H1 (cell line): ENCODE measurements around the gene PURA. TPM values are rescaled to one million over a fixed set of nuclear protein-coding genes. Genes with fewer than 3 reads are reported as not detected.
A peak's percentile ranks its signal among the peaks of the same experiment; 100 is the strongest.

Experiments
- CTCF ChIA-PET: fragments of 300-600 bp; sonication (Branson Sonifier 250); formaldehyde crosslinking; loops from one replicate; lab custom pipeline; 2021; ENCODE audit not compliant: partially characterized antibody; lab: Charles Lee
- POLR2A ChIA-PET: fragments of 300-600 bp; sonication (Branson Sonifier 250); formaldehyde crosslinking; loops from one replicate; lab custom pipeline; 2021; ENCODE audit warnings: inconsistent platforms; ENCODE audit not compliant: partially characterized antibody; lab: Charles Lee
- DNase-seq, 2 experiments: peaks; one replicate each; pipeline versions ENCODE4 v3.0.0 to v3.0.0-alpha.2; 2010 to 2022; ENCODE audit warnings: low spot score in 2 of 2, low read depth in 1 of 2, mixed read lengths in 1 of 2
- FAIRE-seq: peaks from 2 replicates; lab custom pipeline; 2011; peaks lifted over from hg19 to GRCh38; lab: Jason Lieb, UNC
- H2AFZ ChIP-seq: 2 replicates; pipeline ENCODE4 v1.8.1; 2012; ENCODE audit warnings: low read length, inconsistent platforms
- H2AK5ac ChIP-seq: 2 replicates; pipeline ENCODE4 v1.6.1; 2013; ENCODE audit warnings: low read depth, low read length
- H2BK120ac ChIP-seq: replicated peaks from 2 replicates; pipeline ENCODE3; 2013; ENCODE audit warnings: low read depth, low read length, inconsistent platforms
- H2BK12ac ChIP-seq: 2 replicates; pipeline ENCODE4 v1.6.1; 2013; ENCODE audit warnings: low read depth, low read length
- H2BK15ac ChIP-seq: 2 replicates; pipeline ENCODE4 v1.6.1; 2013; ENCODE audit warnings: low read length
- H2BK20ac ChIP-seq: 2 replicates; pipeline ENCODE4 v1.6.1; 2013; ENCODE audit warnings: low read length
- H2BK5ac ChIP-seq: 2 replicates; pipeline ENCODE4 v1.6.1; 2013; ENCODE audit warnings: low read depth, low read length
- H3K14ac ChIP-seq: 2 replicates; pipeline ENCODE4 v1.6.1; 2013; ENCODE audit warnings: inconsistent platforms; ENCODE audit not compliant: insufficient read length
- H3K18ac ChIP-seq: 2 replicates; pipeline ENCODE4 v1.6.1; 2013; ENCODE audit warnings: low read length; ENCODE audit errors: extremely low read depth
- H3K23ac ChIP-seq: 2 replicates; pipeline ENCODE4 v1.6.1; 2013; ENCODE audit warnings: inconsistent platforms; ENCODE audit not compliant: insufficient read length
- H3K23me2 ChIP-seq: 2 replicates; pipeline ENCODE4 v1.6.1; 2013; ENCODE audit warnings: low read depth, low read length
- H3K27ac ChIP-seq: 2 replicates; pipeline ENCODE4 v1.6.1; 2011; ENCODE audit warnings: low read depth, low read length, inconsistent platforms
- H3K27me3 ChIP-seq, 4 experiments: replicated peaks in 1 of 4; 1 replicate in 1 of 4; 2 replicates in 3 of 4; pipeline versions ENCODE4 v1.6.1 to v1.8.1; 2011 to 2013; ENCODE audit warnings: low read length in 3 of 4, mild to moderate bottlenecking in 3 of 4, inconsistent platforms in 2 of 4, mixed read lengths in 2 of 4, moderate library complexity in 1 of 4; ENCODE audit not compliant: control insufficient read depth in 3 of 4, insufficient read depth in 3 of 4; ENCODE audit errors: extremely low read depth in 1 of 4
- H3K36me3 ChIP-seq, 4 experiments: 2 replicates each; pipeline versions ENCODE4 v1.6.1 to v1.8.1; 2011 to 2013; ENCODE audit warnings: mild to moderate bottlenecking in 4 of 4, low read length in 3 of 4, moderate library complexity in 2 of 4, control low read depth in 1 of 4, inconsistent platforms in 1 of 4; ENCODE audit not compliant: insufficient read depth in 4 of 4, control insufficient read depth in 2 of 4
- H3K4ac ChIP-seq: replicated peaks from 2 replicates; pipeline ENCODE3; 2013; ENCODE audit warnings: low read length, low read depth, mixed read lengths, inconsistent platforms; ENCODE audit not compliant: insufficient read length
- H3K4me1 ChIP-seq, 4 experiments: replicated peaks in 1 of 4; 1 replicate in 1 of 4; 2 replicates in 3 of 4; pipeline versions ENCODE4 v1.6.1 to v1.8.1; 2011 to 2013; ENCODE audit warnings: low read length in 3 of 4, inconsistent platforms in 2 of 4, mixed read lengths in 1 of 4; ENCODE audit not compliant: insufficient read depth in 4 of 4, control insufficient read depth in 3 of 4
- H3K4me2 ChIP-seq, 2 experiments: 2 replicates each; pipeline versions ENCODE4 v1.6.1 to v1.8.1; 2011 to 2013; ENCODE audit warnings: low read depth in 2 of 2, low read length in 2 of 2, control low read depth in 1 of 2, inconsistent platforms in 1 of 2, mild to moderate bottlenecking in 1 of 2; ENCODE audit not compliant: insufficient read depth in 1 of 2
- H3K4me3 ChIP-seq, 4 experiments: fragments of 200-600, 300-600 bp in 1 of 4; sonication (generic), shearing (Covaris generic), sonication (Bioruptor Twin) in 1 of 4; 2 replicates each; pipeline versions ENCODE4 v1.5.1 to v1.8.1; 2011 to 2016; ENCODE audit warnings: low read length in 4 of 4, low read depth in 3 of 4, control low read depth in 2 of 4, inconsistent platforms in 2 of 4, mild to moderate bottlenecking in 2 of 4, mixed read lengths in 1 of 4, moderate library complexity in 1 of 4; ENCODE audit not compliant: insufficient read depth in 2 of 4; ENCODE audit errors: extremely low read depth in 1 of 4
- H3K56ac ChIP-seq: replicated peaks from 2 replicates; pipeline ENCODE3; 2013; ENCODE audit warnings: low read depth, mild to moderate bottlenecking, mixed read lengths, low read length, inconsistent platforms; ENCODE audit not compliant: insufficient read length
- H3K79me1 ChIP-seq: 2 replicates; pipeline ENCODE4 v1.6.1; 2013; ENCODE audit warnings: low read depth, low read length, control low read depth
- H3K79me2 ChIP-seq, 2 experiments: 2 replicates each; pipeline versions ENCODE4 v1.6.1 to v1.8.1; 2012 to 2013; ENCODE audit warnings: low read length in 2 of 2, mild to moderate bottlenecking in 2 of 2, inconsistent platforms in 1 of 2; ENCODE audit not compliant: insufficient read depth in 2 of 2, control insufficient read depth in 1 of 2
- H3K9ac ChIP-seq, 4 experiments: replicated peaks in 1 of 4; 1 replicate in 1 of 4; 2 replicates in 3 of 4; pipeline versions ENCODE4 v1.6.1 to v1.8.1; 2011 to 2013; ENCODE audit warnings: low read depth in 3 of 4, low read length in 3 of 4, control low read depth in 2 of 4, mild to moderate bottlenecking in 2 of 4, moderate library complexity in 2 of 4, inconsistent platforms in 1 of 4; ENCODE audit errors: extremely low read depth in 1 of 4
- H3K9me3 ChIP-seq, 2 experiments: 2 replicates each; pipeline versions ENCODE4 v1.6.1 to v1.8.1; 2012 to 2013; ENCODE audit warnings: mild to moderate bottlenecking in 2 of 2, moderate library complexity in 2 of 2, control low read depth in 1 of 2, inconsistent platforms in 1 of 2, low read depth in 1 of 2, low read length in 1 of 2, mixed read lengths in 1 of 2; ENCODE audit not compliant: insufficient read depth in 2 of 2
- H4K20me1 ChIP-seq, 2 experiments: replicated peaks in 1 of 2; 2 replicates each; pipeline versions ENCODE3 to v1.8.1; 2011 to 2013; ENCODE audit warnings: inconsistent platforms in 2 of 2, low read length in 2 of 2, mild to moderate bottlenecking in 1 of 2; ENCODE audit not compliant: insufficient read depth in 2 of 2, control insufficient read depth in 1 of 2
- H4K5ac ChIP-seq: 2 replicates; pipeline ENCODE4 v1.6.1; 2013; ENCODE audit warnings: low read length, low read depth, mixed read lengths, inconsistent platforms; ENCODE audit not compliant: insufficient read length
- H4K8ac ChIP-seq: 2 replicates; pipeline ENCODE4 v1.8.0; 2013; ENCODE audit warnings: mild to moderate bottlenecking, moderate library complexity, low read length, inconsistent platforms; ENCODE audit not compliant: insufficient read depth; ENCODE audit errors: extremely low read depth
- H4K91ac ChIP-seq: replicated peaks from 2 replicates; pipeline ENCODE3; 2013; ENCODE audit warnings: low read length, mixed read lengths, inconsistent platforms; ENCODE audit not compliant: insufficient read length
- CBX8 ChIP-seq: fragments of 300-800, 300-1000 bp; sonication (generic); IDR thresholded peaks from 2 replicates; pipeline ENCODE4 v1.7.1; 2016; ENCODE audit warnings: low read depth, low read length, borderline replicate concordance
- CHD1 ChIP-seq: IDR thresholded peaks from 2 replicates; pipeline ENCODE4 v1.6.1; 2012; ENCODE audit warnings: low read depth, low read length, improper control_type of control experiment
- CTBP2 ChIP-seq: IDR thresholded peaks from 2 replicates; pipeline ENCODE4 v1.7.0; 2011; ENCODE audit warnings: borderline replicate concordance, mild to moderate bottlenecking, moderate library complexity, mixed read lengths, low read length; ENCODE audit not compliant: insufficient read depth, insufficient read length
- FOSL1 ChIP-seq: IDR thresholded peaks from 2 replicates; pipeline ENCODE4 v1.6.1; 2011; ENCODE audit warnings: mild to moderate bottlenecking, low read depth, low read length, moderate library complexity; ENCODE audit not compliant: insufficient read depth
- JUN ChIP-seq: IDR thresholded peaks from 2 replicates; pipeline ENCODE4 v1.6.1; 2011; ENCODE audit warnings: low read depth, mild to moderate bottlenecking, improper control_type of control experiment, low read length
- RNF2 ChIP-seq: fragments of 200-900, 300-1000 bp; sonication (generic); IDR thresholded peaks from 2 replicates; pipeline ENCODE4 v1.7.1; 2016; ENCODE audit warnings: borderline replicate concordance, low read depth, mild to moderate bottlenecking, antibody characterized with exemption, low read length; ENCODE audit not compliant: poor library complexity, severe bottlenecking; ENCODE audit errors: missing control alignments
- WGBS, 2 experiments: shearing (Covaris generic) in 1 of 2; methylation state at CpG; one replicate each; pipeline versions ENCODE4 v1.1.6 to v1.1.7; 2013 to 2015; ENCODE audit warnings: low lambda C conversion rate in 2 of 2, mixed read lengths in 2 of 2, inconsistent platforms in 1 of 2, low coverage in 1 of 2, missing lambda C conversion rate in 1 of 2; ENCODE audit not compliant: insufficient replicate concordance in 2 of 2, insufficient coverage in 1 of 2, insufficient read length in 1 of 2; ENCODE audit errors: extremely low coverage in 1 of 2, missing lambda C conversion rate in 1 of 2; 5-methylcytosine and 5-hydroxymethylcytosine counted together
- polyA plus RNA-seq, 7 experiments: library from polyadenylated mRNA; depleted of rRNA in 3 of 7; stranded (reverse) in 5 of 7; unstranded in 2 of 7; fragments of >200 nt in 5 of 7; fragments of 200-250 nt in 2 of 7; gene quantifications; 1 replicate in 5 of 7; 2 replicates in 1 of 7; 4 replicates in 1 of 7; pipeline versions ENCODE4 v1.2.1 to v1.2.3, GENCODE V29; 2011 to 2013; ENCODE audit warnings: missing spikeins in 2 of 7, mixed read lengths in 2 of 7
- total RNA-seq: library from RNA; stranded (reverse); fragmentation: NEBNext Ultra II Directional; extraction: Animal tissue kit (Norgen Biotek cat#: 25700); gene quantifications from 2 replicates; pipeline ENCODE4 v1.2.1, GENCODE V29; 2021
- TF ChIP-seq, protein P1 (sequence below): IDR thresholded peaks from 2 replicates; pipeline ENCODE4 v1.6.1; 2012; ENCODE audit warnings: inconsistent platforms
- TF ChIP-seq, protein P2 (sequence below), 3 experiments: IDR thresholded peaks; 1 replicate in 2 of 3; 2 replicates in 1 of 3; pipeline versions ENCODE4 v1.5.1 to v1.6.1; 2011; ENCODE audit warnings: low read length in 3 of 3, mild to moderate bottlenecking in 3 of 3, inconsistent platforms in 2 of 3, low read depth in 1 of 3, moderate library complexity in 1 of 3; ENCODE audit not compliant: insufficient read depth in 1 of 3; ENCODE audit errors: control extremely low read depth in 1 of 3

Gene PURA
- total and polyA plus RNA-seq, 2 of the 8 experiments (the other 6 are each of a cell fraction or from before 2014, with no cell fraction given): 0.98 to 2.1 TPM

DNA sequence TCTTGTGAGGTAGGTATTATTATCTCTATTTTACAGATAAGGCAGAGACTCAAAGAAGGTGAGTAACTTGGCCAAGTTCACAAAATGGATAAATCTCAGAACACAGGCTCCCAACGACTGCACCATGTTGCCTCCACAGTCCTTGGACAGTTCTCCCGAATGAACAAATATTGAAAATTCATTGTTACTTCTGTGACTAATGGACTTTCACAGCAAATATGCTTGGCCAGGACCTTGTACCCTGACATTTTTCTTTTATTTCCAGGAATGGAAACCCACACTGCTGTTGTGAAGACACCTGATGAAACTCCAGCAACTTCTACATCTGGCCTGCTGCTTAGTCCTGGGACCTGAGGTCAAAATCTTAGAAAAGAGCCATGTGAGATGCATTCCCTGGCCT lies 58.6 kb downstream of the PURA start:
- no peak overlapping the region for H4K5ac ChIP-seq
- no peak overlapping the region for H2BK20ac ChIP-seq
- H3K27me3 ChIP-seq: no peaks in the 10 kb centered on the region
- no peak for FAIRE-seq
- H4K8ac ChIP-seq: no peak overlapping the region
- H3K9ac ChIP-seq: no peak overlapping the region
- ChIA-PET POLR2A (no interaction called here), CTCF (no interaction called here)
- no peak overlapping the region for H3K56ac ChIP-seq
- no peak overlapping the region for H3K18ac ChIP-seq
- 91% methylated on average over 2 of the region's 2 CpGs; no CpG with 5 or more reads in 1 of the 2 experiments for WGBS, 2 experiments
- no peak overlapping the region for H2BK15ac ChIP-seq
- H3K23ac ChIP-seq: no peak overlapping the region
- H3K27ac ChIP-seq: no peak overlapping the region
- peak overlapping the region; percentile 46; the same call in 1 of the 2 replicates for H2BK12ac ChIP-seq
- peaks cover 0 to 4% (median 1%) of the 10 kb centered on the region in 4 experiments; a peak in 4 of 7 replicates for H3K4me1 ChIP-seq
- peaks cover 7% of the 10 kb centered on the region; the same call in 1 of the 2 replicates for H3K23me2 ChIP-seq
- no peaks in the 10 kb centered on the region for H4K20me1 ChIP-seq
- TF ChIP-seq RNF2: no peak
- TF ChIP-seq, protein P1, sequence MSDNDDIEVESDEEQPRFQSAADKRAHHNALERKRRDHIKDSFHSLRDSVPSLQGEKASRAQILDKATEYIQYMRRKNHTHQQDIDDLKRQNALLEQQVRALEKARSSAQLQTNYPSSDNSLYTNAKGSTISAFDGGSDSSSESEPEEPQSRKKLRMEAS: no peak
- no peak for TF ChIP-seq JUN
- no peak for TF ChIP-seq CBX8
- no peak for TF ChIP-seq FOSL1
- no peak for TF ChIP-seq CTBP2
- TF ChIP-seq, protein P2, sequence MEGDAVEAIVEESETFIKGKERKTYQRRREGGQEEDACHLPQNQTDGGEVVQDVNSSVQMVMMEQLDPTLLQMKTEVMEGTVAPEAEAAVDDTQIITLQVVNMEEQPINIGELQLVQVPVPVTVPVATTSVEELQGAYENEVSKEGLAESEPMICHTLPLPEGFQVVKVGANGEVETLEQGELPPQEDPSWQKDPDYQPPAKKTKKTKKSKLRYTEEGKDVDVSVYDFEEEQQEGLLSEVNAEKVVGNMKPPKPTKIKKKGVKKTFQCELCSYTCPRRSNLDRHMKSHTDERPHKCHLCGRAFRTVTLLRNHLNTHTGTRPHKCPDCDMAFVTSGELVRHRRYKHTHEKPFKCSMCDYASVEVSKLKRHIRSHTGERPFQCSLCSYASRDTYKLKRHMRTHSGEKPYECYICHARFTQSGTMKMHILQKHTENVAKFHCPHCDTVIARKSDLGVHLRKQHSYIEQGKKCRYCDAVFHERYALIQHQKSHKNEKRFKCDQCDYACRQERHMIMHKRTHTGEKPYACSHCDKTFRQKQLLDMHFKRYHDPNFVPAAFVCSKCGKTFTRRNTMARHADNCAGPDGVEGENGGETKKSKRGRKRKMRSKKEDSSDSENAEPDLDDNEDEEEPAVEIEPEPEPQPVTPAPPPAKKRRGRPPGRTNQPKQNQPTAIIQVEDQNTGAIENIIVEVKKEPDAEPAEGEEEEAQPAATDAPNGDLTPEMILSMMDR (IDR thresholded peaks at IDR 0.05; ENCODE audit: control extremely low read depth in 1 of 3, insufficient read depth in 1 of 3, low read depth in 1 of 3, low read length in 3 of 3): no peak
- no peak for TF ChIP-seq CHD1
- H3K4ac ChIP-seq: no peak overlapping the region
- no peak for DNase-seq
- no peak overlapping the region for H3K4me2 ChIP-seq
- H2AK5ac ChIP-seq: no peak overlapping the region
- H3K9me3 ChIP-seq: no peaks in the 10 kb centered on the region
- no peak overlapping the region for H4K91ac ChIP-seq
- H3K79me1 ChIP-seq: no peaks in the 10 kb centered on the region
- H3K14ac ChIP-seq: no peak overlapping the region
- no peaks in the 10 kb centered on the region for H3K36me3 ChIP-seq
- H2BK120ac ChIP-seq: no peak overlapping the region
- no peaks in the 10 kb centered on the region for H3K79me2 ChIP-seq
- no peak overlapping the region for H3K4me3 ChIP-seq
- H2AFZ ChIP-seq: no peak overlapping the region
- no peak overlapping the region for H2BK5ac ChIP-seq
